GM19043 (cell line): Measurements from ENCODE around the gene EEF1B2.
"Not testable (repeated sequence)": the region's sequence is repeated elsewhere in the genome, so short reads cannot be mapped to it uniquely, and the experiment has no call there.

Experiments
- ATAC-seq: cut with Tn5 transposase; IDR thresholded peaks from one replicate; pipeline ENCODE4 v1.9.1; 2021; ENCODE audit warnings: low read depth; ENCODE audit not compliant: unreplicated experiment

The EEF1B2 gene

DNA sequence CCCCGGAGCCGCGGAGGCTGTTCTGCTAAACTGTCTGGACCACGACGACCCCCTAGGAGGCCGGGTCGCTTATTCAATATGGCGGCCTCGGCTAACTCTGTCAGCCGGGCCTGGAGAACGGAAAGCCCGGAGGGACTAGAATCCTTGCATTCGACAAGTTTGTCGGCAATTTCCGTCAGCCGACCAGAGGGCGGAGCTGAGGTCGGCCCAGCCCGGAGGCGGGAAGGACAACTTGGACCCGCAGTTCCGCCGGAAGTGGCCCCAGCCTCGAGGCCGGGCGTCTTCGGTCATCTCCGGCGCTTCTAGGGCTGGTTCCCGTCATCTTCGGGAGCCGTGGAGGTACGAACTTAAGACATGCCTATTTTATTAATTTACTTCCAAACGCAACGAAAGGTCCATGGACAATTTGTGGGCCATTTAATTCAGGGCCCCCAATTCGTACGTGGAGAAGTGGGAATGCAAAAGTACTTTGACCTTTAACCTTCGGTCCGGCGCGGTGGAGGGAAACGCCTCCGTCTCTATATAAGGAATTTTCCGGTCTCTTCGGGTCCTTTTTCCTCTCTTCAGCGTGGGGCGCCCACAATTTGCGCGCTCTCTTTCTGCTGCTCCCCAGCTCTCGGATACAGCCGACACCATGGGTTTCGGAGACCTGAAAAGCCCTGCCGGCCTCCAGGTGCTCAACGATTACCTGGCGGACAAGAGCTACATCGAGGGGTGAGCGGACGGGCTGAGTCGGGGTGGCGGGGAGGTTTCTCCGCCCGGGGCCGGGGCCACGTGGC lies at the start of gene EEF1B2, which contains the start of gene NDUFS1:
Gene EEF1B2, plus strand, starts transcription at position 550 of the 779 bp plus-strand sequence. Its CDS starts 85 bp downstream, at position 635.
Gene NDUFS1, minus strand, starts transcription at position 99 of the 779 bp plus-strand sequence. CDS start 5,766 bp downstream, outside the sequence.
- ATAC-seq: peak; percentile 87

DNA sequence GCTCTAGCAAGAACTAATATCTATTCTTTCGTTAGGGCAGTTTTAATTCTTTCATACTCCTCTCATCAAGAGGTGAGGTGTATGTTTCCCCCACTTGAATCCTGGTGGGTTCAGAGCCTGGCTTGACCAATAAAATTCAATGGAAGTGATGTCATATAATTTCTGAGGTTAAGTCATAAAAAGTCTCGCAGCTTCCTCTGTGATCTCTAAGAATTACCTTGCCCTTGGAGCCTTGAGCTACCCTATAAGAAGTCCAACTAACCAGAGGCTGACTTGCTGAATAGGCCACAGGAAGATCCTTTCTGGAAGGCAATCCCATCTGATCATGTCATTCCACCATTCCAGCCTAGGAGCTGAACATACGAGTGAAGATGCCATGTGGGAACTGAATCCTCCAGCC lies 47.6 kb upstream of the EEF1B2 start:
- no peak for ATAC-seq

DNA sequence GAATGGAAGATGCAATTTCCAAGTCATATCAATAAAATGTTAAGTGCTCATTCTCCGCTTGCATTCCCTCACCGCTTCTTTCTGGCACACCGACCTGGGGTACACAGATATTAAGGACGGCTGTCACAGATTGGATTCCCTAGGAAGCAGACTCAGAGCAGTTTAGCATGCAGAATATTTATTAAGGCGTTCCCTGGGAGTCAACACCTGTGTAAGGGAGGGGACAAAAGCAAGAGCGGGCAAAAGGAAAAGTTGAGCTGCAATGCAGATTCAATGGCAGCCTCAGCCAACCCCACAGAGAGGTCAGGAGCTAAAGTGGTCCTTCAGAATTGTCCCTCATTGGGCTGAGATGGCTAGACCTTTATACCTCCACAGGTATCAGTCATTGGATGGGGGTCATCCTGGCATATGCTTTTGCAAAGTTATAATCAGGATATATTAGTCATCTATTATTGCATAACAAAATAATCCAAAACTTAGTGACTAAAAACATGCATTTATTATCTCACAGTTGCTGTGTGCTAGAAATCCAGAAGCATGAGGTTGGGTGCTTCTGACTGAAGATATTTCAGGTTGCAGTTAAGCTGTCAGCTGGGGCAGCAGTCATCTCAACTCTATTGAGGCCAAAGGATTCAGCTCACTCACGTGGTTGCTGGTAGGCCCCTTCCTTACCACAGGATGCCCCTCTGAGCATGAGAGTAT lies 46.7 kb upstream of the EEF1B2 start:
- ATAC-seq: no peak

DNA sequence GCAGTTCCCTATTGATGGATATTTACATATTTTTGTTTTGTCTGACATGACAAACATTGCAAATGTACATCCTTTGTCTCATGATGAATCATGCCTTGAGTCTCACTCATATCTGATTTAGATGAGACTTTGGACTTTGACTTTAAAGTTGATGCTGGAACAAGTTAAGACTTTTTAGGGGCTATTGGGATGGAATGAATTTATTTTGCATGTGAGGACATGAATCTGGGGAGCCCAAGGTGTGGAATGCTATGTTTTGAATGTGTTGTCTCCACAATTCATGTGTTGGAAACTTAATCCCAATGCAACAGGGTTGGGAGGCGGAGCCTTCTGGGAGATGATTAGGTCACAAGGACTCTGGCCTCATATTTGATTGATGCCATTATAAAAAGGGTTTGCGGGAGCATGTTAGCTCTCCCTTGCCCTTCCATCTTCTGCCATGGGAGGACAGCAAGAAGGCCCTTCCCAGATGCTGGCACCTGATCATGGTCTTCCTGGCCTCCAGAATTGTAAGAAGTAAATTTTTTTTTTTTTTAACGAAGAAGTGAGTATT lies 44.6 kb upstream of the EEF1B2 start:
- no peak for ATAC-seq

DNA sequence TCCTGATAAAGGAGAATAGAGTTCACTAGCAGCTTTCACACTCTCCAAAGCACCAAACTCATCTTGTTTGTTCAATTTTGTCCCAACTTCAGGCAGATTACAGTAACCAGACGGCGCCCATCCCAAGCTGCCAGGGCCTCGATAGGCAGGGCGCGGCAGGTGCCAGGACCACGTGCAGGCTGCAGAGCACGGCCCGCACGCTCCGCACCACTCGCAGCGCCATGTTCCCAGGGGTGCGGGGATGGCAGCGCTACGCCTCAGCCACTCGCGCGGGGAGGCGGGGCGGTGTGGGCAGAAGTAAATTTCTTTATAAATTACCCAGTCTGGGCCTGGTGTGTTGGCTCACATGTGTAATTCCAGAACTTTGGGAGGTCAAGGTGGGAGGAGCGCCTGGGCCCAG lies 43.4 kb upstream of the EEF1B2 start:
- no peak for ATAC-seq

DNA sequence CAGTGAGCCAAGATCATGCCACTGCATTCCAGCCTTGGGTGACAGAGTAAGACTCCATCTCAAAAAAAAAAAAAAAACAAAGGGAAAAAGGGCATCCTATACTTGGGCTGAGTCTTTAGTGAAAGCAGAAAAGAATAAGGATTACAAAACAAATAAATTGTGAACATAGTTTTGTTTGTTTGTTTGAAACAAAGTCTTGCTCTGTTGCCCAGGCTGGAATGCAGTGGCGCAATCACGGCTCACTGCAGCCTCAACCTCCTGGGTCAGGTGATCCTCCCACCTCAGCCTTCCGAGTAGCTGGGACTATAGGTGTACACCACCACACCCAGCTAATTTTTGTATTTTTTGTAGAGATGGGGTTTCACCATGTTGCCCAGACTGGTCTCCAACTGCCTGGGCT lies 37.1 kb upstream of the EEF1B2 start:
- not testable (repeated sequence) for ATAC-seq

DNA sequence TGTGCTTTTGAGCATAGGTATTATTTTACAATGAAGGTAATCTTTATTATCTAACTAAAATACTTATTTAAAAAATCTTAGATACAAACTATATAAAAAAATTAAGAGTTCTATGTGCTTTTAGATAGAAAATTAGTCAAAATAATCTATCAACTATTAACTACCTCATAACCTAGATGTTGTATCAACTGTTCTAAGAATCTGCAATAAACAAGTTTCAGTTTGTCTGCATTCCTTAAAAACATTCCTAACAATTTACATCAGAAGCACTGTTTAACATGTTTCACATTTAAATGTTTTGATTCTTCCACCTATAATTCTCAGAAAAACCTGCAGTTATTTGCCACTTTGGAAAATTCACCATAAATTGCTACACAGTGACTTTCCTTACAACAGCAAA lies 33.8 kb upstream of the EEF1B2 start:
- no peak for ATAC-seq

DNA sequence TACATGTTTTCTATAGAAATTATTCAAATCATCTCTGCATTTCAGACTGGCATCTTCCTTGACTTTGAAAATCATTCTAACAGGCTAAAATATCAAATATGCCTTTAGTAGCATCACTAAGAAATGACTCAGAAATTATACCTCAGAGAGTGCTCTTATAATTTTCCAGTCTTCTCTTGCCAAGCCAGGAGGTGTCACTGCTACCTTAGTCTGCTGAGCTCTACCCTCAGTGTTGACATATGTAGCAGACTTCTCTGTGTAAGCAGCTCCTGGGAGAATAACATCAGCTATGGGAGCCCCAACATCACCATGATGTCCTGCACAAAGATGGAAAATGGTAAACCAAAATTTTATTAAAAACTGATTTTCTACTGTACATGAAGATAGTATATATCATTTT lies 32.0 kb upstream of the EEF1B2 start:
- no peak for ATAC-seq

DNA sequence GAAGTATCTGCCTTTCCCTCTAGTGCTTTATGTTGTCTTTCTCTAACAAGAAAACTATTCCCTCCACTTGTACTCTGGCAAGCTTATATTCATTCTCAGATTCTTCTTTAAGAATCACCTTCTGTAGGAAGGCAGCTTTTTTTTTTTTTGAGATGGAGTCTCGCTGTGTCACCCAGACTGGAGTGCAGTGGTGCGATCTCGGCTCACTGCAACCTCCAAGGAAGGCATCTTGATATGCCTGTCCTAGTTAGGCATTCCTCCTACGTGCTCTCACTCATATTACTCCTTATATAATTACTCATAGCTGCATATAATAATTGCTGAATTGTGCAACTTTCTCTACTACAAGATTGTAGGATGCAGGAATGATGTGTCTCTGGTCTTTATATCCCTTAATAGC lies 16.2 kb upstream of the EEF1B2 start:
- no peak for ATAC-seq

DNA sequence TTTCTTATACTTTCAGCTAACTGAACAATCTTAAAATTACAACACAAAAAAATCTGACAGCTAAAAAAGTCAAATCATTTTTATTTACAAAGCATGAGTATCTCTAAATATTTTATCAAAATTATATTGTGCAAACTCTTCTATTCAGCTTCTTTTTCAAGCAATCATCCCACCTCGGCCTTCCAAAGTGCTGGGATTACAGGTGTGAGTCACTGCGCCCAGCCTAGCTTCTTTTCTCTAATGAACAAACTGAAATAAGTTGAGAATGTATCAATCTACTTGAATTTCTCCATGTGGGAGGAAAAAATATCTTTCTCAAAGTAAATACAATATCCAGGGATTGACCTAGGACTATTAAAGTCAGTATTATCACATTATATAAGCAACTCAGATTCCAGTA lies 15.3 kb upstream of the EEF1B2 start:
- ATAC-seq: no peak

DNA sequence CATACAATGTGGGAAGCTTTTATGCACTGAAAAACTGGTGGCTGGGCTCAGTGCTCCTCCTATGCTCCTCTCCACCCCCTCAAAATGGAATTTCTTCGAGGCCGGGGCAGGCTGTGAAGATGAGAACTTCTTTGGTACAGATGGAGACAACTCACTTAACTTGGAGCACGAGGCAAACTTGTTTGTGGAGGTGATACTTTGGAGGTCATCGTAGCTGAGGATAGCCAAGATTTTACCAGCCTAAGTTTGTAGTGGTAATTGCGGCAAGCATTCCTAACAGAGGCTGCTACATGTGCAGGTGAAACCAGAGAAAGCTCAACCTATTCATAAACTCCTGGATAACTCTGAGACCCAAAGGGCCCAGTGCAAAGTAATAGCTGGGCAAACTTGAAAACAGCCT lies 14.0 kb upstream of the EEF1B2 start:
- ATAC-seq: no peak

DNA sequence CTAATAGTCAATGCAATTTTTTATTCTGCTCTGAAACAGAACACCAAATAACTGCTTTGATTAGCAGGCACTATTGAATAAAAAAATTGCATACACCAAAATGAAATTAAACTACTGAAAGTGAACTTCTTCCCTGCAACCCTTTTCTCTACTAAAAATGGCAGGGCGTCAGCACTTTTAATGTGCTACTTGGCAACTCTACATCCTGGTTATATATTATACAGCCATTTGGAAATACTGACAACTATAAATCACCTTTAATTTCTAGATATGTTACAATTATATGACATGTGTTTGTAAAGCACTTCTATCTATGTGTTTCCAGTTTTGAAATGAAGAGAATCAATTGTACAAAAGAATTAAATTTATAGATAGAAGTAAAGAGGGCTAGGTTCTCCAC lies 10.4 kb upstream of the EEF1B2 start:
- ATAC-seq: no peak

DNA sequence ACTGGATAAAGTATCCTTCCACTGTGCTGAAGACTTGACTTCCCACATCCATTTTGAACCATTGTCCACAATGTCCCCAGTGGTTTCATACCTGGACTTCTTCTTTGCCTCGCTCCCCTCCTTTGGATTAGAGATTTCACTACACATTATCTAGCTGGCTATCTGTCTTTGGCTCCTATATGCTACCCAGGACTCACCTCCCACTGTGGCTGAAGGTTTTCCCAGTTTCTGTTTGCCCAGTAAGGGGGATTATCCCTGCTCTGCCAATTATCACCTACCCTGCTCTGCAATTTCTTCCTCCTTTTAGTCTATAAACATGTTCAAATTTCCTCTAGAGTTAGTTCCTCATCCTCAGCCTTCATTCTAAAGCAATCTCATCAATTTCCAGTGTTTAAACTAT lies 9.5 kb upstream of the EEF1B2 start:
- no peak for ATAC-seq

DNA sequence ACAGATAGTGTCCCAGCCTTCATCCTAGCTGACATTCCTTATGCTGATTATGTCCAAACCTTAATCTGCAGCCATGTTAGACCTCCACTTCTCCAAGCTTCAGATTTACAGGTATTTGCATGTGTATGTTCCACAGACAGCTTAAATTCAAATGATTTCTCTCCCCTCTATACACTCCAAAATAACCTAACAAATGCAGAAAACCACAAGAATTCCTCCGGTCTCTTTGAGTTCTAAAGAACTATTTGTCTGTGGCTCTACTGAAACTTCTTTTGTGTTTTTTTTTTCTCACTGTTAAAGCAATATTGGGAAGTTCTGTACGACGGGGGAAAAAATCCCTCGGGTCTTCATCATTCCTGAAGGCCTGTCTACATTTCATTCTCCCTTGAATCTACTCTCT lies 9.1 kb upstream of the EEF1B2 start:
- ATAC-seq: no peak

DNA sequence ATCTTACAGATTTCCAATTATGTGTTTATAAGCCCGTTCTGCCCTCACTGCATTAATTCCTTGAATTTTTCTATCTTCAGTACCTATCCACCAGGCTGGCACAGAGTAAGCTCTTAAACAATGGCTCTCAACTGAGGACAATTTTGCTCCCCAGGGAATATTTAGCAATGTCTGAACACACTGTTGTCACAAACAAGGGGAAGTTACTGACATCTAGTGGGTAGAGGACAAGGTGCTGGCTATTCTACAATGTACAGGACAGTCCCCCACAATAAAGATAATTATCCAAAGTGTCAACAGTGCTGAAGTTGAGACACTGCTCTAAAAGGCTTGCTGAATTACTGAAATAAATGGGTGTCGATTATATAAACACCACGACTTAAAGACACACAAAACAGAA lies 5.5 kb upstream of the EEF1B2 start:
- ATAC-seq: no peak

DNA sequence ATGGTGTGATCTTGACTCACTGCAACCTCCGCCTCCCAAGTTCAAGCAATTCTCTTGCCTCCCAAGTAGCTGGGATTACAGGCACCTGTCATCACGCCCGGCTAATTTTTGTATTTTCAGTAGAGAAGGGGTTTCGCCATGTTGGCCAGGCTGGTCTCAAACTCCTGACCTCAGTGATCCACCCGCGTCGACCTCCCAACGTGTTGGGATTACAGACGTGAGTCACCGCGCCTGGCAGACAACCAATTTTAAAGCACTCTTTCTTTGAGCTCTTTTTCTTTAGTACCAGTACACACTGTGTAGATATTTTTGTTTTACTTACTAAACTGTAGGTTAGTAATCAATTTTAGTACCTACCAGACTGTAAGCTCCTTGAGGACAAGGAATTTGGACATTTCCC lies 2.7 kb upstream of the EEF1B2 start:
- ATAC-seq: not testable (repeated sequence)

DNA sequence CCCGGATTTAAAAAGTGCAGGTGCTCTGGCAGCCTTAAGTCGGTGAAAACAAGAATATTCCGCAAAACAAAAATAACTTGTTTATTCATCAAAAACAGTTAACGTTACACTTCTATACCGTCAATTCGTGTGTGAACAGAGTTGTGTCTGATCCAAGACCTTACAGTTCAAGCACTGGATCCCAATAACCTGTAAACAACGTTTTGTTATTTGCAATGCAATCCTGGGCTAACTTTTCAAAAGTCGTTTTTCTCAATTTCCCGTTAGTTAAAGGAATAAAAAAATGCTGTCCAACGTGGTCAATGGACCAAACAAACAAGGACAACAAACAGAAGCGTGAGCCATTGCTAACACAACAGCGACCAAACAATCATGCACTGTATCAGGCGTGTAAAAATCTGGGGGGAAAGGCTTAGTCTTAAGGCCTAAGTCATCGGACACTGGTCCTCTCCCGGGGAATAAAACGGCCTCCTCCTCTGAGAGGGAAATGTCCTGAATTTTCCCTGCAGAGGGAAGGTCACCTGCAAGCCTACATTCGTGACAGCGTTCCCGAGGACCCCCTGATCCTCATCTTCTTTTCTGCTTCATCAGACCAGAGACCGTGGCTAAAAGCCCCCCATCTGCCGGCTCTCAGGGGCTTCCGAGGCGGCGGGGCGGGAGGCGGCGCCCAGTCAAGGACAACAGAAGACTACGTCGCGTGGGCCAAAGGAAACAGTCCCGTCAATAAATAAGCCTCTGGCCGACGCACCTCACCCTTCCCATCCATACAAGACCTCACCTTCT lies 941 bp upstream of the EEF1B2 start:
- ATAC-seq: peak; percentile 12

DNA sequence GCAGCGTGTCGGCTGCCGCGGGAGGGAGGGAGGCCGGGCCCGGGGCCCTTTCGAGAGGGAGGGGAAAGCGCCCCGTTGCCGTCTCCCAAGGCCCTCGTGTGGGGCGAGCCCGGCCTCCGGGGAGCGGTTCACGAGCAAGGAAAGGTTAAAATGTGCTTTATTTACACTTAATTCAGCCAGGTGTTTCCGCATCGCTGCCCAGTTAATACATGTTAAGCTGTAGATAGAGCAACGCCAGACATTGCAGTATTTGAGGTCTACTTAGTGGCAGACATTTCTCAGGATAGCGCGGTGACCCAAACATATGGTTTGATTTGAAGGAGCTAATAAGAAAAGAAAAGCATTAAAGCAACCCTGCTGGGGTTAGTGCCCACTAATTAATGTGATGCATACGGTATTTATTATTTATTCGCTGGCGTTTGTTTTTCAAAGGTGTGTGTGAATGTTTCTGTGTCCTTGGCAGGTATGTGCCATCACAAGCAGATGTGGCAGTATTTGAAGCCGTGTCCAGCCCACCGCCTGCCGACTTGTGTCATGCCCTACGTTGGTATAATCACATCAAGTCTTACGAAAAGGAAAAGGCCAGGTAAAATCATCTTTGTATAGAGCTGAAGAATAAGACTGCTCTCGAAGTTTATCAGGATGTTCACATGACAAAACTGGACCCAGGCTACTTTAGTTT lies 571 bp downstream of the EEF1B2 start:
- no peak for ATAC-seq

DNA sequence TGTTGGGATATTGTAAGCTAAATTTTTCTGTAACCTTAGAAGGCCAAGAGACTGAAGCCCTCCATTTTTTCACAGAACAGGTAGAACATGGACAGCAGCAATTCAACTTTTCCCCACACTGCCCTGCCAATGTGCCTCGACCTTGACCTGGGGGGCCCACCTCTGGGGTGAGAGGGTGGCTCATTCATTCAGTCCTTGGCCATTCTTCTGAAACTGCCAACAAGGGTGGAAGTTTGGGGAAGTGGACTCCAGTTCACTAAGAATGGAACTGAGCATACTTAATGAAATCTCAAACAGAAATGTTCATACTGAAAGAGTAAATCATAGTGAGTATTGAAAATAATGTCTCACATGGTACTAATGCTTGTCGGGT lies 1.1 kb downstream of the EEF1B2 start:
- ATAC-seq: no peak

DNA sequence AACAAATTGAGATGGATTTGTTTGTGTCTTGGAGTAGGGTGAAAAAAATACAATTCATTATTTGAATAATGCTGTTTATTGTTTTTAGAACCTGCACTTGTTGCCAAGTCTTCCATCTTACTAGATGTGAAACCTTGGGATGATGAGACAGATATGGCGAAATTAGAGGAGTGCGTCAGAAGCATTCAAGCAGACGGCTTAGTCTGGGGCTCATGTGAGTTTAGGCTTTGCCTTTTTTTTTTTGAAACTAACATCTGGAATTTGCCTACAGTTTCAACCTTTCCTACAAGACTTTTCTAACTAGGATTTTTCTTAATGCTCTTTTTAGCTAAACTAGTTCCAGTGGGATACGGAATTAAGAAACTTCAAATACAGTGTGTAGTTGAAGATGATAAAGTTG lies 2.7 kb downstream of the EEF1B2 start:
- ATAC-seq: not testable (repeated sequence)
